Right lobe of liver (tissue), 6 donors: Measurements from ENCODE around the gene SLC22A5. TPM values are rescaled to one million over a fixed set of nuclear protein-coding genes. Genes with fewer than 3 reads are reported as not detected.

ENCODE experiments used
- ATAC-seq, 4 donors: fragments of 200-7000 bp; cut with Tn5 transposase; one replicate each; pipeline ENCODE4 v1.9.1; 2020; ENCODE audit warnings: mild to moderate bottlenecking in 4 of 4, moderate library complexity in 4 of 4
- DNase-seq, 3 donors: peaks; one replicate each; pipeline ENCODE4 v3.0.0-alpha.2; 2020
- H3K27ac ChIP-seq, 3 donors: fragments of 200-600 bp; one replicate each; pipeline ENCODE4 v1.8.0; 2022
- H3K27me3 ChIP-seq, 2 donors: fragments of 200-600 bp; one replicate each; pipeline ENCODE4 v1.8.0; 2022
- H3K36me3 ChIP-seq, 4 donors: fragments of 200-600 bp; sonication (generic) in 1 of 4; one replicate each; pipeline versions ENCODE4 v1.5.1 to v1.8.0; 2017 to 2022; ENCODE audit warnings: control low read depth in 1 of 4
- H3K4me1 ChIP-seq, 4 donors: fragments of 200-600 bp; sonication (generic) in 1 of 4; one replicate each; pipeline versions ENCODE4 v1.5.1 to v1.8.0; 2017 to 2022; ENCODE audit warnings: control low read depth in 1 of 4
- H3K4me3 ChIP-seq, 3 donors: fragments of 200-600 bp; one replicate each; pipeline ENCODE4 v1.8.0; 2022
- H3K9me3 ChIP-seq, 4 donors: fragments of 200-600 bp; sonication (generic) in 1 of 4; one replicate each; pipeline versions ENCODE4 v1.5.1 to v1.8.0; 2017 to 2022; ENCODE audit warnings: control low read depth in 1 of 4
- CTCF ChIP-seq, 4 donors: fragments of 200-600 bp in 3 of 4; fragments of 450-650 bp in 1 of 4; IDR thresholded peaks; one replicate each; pipeline versions ENCODE4 v1.5.1 to v1.8.0; 2016 to 2022; ENCODE audit warnings: antibody characterized with exemption in 4 of 4, mild to moderate bottlenecking in 2 of 4
- POLR2A ChIP-seq: fragments of 450-650 bp; IDR thresholded peaks from one replicate; pipeline ENCODE4 v1.6.1; 2017; ENCODE audit warnings: antibody characterized with exemption, mild to moderate bottlenecking
- WGBS: methylation state at CpG from one replicate; pipeline ENCODE4 v1.1.6; 2018; ENCODE audit warnings: low coverage, low lambda C conversion rate; ENCODE audit not compliant: insufficient coverage; ENCODE audit errors: missing lambda C conversion rate; 5-methylcytosine and 5-hydroxymethylcytosine counted together
- intact Hi-C, 2 donors: fragments of 100-400 bp; cut with DNase I; formaldehyde crosslinking; loops; one replicate each; pipeline versions ENCODE4 v1.11.2 to v1.14.1; 2022
- total RNA-seq, 6 experiments: library from RNA; depleted of rRNA in 2 of 6; stranded (reverse); fragments of >200 nt in 2 of 6; fragmentation: NEBNext Ultra II Directional in 3 of 6; extraction: Animal tissue kit (Norgen Biotek cat#: 25700) in 3 of 6; gene quantifications; one replicate each; pipeline versions ENCODE4 v1.1.0 to v1.2.4, GENCODE V29; 2016 to 2023
- donor health status: DM: no; HTN: yes; CAD: no.
- donor health status: DM: no; HTN: no; CAD: no.
- donor health status: DM: no; HTN: no; CAD: no.
- donor health status: DM: no; HTN: yes; CAD: no.
- donor health status: DM: no; HTN: yes; CAD: no.

Gene SLC22A5
- total RNA-seq, 6 experiments from 2014 or later = 4.7 to 11.1 (median 6.5) TPM

- no peak overlapping the region for H3K4me3 ChIP-seq
- no peaks in the 10 kb centered on the region for H3K9me3 ChIP-seq
- intact Hi-C loops = no loop called here
- no peaks in the 10 kb centered on the region for H3K27me3 ChIP-seq
- DNase-seq (no peak), ATAC-seq (no peak)
- 100% methylated on average over 2 of the region's 5 CpGs for WGBS
- H3K36me3 ChIP-seq = peaks cover 0 to 4% (median 0%) of the 10 kb centered on the region in 4 donors
- no peak for TF ChIP-seq CTCF (IDR thresholded peaks at IDR 0.05)
- H3K27ac ChIP-seq = no peak overlapping the region
- H3K4me1 ChIP-seq = peaks cover 0 to 13% (median 2%) of the 10 kb centered on the region in 4 donors
Measured at GRCh38 chr5:132323202-132323601, 46.3 kb upstream of the SLC22A5 start.

- Histone ChIP-seq H3K27me3 (no peaks in the 10 kb centered on the region), H3K4me3 (no peak overlapping the region), H3K9me3 (no peaks in the 10 kb centered on the region), H3K4me1 (peaks cover 0 to 11% (median under 1%) of the 10 kb centered on the region in 4 donors), H3K36me3 (peaks cover 0 to 5% (median 2%) of the 10 kb centered on the region in 4 donors), H3K27ac (no peak overlapping the region)
- intact Hi-C loops = no loop called here
- DNase-seq (no peak), ATAC-seq (no peak)
- 89% methylated on average over 3 of the region's 4 CpGs for WGBS
- no peak for TF ChIP-seq POLR2A
- no peak for TF ChIP-seq CTCF (IDR thresholded peaks at IDR 0.05)
Measured at GRCh38 chr5:132325691-132326090, 43.8 kb upstream of the SLC22A5 start.

GRCh38 chr5:132327252-132327955, 42.1 kb upstream of the SLC22A5 start:
- H3K27me3 ChIP-seq = no peaks in the 10 kb centered on the region
- H3K4me3 ChIP-seq = no peak overlapping the region
- DNase-seq = no peak
- no peak for TF ChIP-seq CTCF (IDR thresholded peaks at IDR 0.05)
- TF ChIP-seq POLR2A = no peak
- H3K4me1 ChIP-seq = no peaks in the 10 kb centered on the region
- H3K27ac ChIP-seq = no peak overlapping the region
- peaks cover 0 to 10% (median 3%) of the 10 kb centered on the region in 4 donors for H3K36me3 ChIP-seq
- no peaks in the 10 kb centered on the region for H3K9me3 ChIP-seq
- WGBS = 63% methylated on average over 2 of the region's 2 CpGs
- intact Hi-C loops = no loop called here
- peak in 1 of 4 donors; percentile 12 for ATAC-seq

- DNase-seq = no peak
- ATAC-seq = peak in 2 of 4 donors; percentile 20 to 73
- 83% methylated on average over 3 of the region's 3 CpGs for WGBS
Measured at GRCh38 chr5:132334812-132335211, 34.7 kb upstream of the SLC22A5 start.

More at GRCh38 chr5:132334812-132335211, 34.7 kb upstream of the SLC22A5 start:
- TF ChIP-seq CTCF (IDR thresholded peaks at IDR 0.05) = no peak
- no peak for TF ChIP-seq POLR2A
- Histone ChIP-seq H3K36me3 (peaks cover 0 to 10% (median 2%) of the 10 kb centered on the region in 4 donors), H3K4me3 (no peak overlapping the region), H3K9me3 (no peaks in the 10 kb centered on the region), H3K27me3 (no peaks in the 10 kb centered on the region), H3K4me1 (peaks cover 0 to 7% (median 0%) of the 10 kb centered on the region in 4 donors), H3K27ac (no peak overlapping the region)
- intact Hi-C loops = no loop called here
